Esophagus squamous epithelium (tissue), 4 donors: Measurements from ENCODE around the gene WNT16.

ENCODE experiments used
- POLR2A ChIP-seq, 4 donors: fragments of 450-650 bp; IDR thresholded peaks; one replicate each; pipeline ENCODE4 v1.6.1; 2017; ENCODE audit warnings: antibody characterized with exemption in 4 of 4, mild to moderate bottlenecking in 4 of 4, moderate library complexity in 3 of 4
- TF ChIP-seq, protein P1 (sequence below), 6 experiments: fragments of 450-650 bp in 4 of 6; fragments of 200-600 bp in 2 of 6; sonication (generic) in 2 of 6; IDR thresholded peaks; one replicate each; pipeline ENCODE4 v1.5.1; 2016 to 2019; ENCODE audit warnings: antibody characterized with exemption in 6 of 6, mild to moderate bottlenecking in 4 of 6, moderate library complexity in 4 of 6

DNA sequence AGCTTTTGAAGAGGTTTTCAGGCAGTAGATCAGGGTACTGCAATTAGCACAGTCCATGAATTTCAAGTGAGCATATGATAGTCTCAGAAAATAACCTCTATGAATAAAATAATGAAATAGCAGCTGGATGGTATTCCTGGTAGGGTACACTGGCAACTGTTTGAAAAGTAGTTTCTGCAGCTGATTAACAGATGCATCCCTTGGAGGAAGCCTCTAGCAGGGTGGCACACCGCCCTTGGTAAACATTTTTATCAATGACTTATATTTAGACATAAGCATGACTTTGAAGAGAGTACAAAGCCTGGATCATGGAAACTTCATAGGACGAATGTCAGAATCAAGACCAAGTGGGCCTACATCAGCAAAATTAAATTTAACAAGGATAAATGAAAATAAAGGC, 26.8 kb downstream of the WNT16 start:
- TF ChIP-seq, protein P1, sequence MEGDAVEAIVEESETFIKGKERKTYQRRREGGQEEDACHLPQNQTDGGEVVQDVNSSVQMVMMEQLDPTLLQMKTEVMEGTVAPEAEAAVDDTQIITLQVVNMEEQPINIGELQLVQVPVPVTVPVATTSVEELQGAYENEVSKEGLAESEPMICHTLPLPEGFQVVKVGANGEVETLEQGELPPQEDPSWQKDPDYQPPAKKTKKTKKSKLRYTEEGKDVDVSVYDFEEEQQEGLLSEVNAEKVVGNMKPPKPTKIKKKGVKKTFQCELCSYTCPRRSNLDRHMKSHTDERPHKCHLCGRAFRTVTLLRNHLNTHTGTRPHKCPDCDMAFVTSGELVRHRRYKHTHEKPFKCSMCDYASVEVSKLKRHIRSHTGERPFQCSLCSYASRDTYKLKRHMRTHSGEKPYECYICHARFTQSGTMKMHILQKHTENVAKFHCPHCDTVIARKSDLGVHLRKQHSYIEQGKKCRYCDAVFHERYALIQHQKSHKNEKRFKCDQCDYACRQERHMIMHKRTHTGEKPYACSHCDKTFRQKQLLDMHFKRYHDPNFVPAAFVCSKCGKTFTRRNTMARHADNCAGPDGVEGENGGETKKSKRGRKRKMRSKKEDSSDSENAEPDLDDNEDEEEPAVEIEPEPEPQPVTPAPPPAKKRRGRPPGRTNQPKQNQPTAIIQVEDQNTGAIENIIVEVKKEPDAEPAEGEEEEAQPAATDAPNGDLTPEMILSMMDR (IDR thresholded peaks at IDR 0.05), result no peak
- TF ChIP-seq POLR2A (IDR thresholded peaks at IDR 0.05), result no peak
